Measurements from ENCODE around the gene SMPD1.

DNA sequence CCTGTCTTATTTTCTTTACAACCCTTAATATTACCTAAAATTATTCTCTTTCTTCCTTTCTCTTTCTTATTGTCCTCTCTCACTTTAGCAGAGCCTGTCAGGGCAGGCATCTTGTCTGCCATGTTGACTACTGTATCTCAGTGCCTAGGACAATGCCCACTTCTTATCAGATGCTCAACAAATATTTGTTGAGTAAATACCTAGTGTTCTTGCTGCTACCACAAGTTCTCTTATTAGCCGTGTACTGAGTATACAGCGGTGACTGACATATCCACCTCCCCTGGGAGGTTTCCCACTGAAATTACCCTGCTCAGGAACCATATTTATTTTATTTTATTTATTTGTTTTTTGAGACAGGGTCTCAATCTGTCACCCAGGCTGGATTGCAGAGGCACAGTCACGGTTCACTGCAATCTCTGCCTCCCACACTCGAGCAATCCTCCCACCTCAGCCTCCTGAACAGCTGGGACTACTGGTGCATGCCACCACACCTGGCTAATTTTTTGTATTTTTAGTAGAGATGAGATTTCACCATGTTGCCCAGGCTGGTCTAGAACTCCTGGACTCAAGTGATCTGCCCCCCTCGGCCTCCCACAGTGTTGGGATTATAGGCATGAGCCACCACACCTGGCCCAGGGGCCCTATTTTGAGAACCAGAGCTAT lies 43.9 kb downstream of the SMPD1 start:
- no peak for TF ChIP-seq EZH2phosphoT487 (IDR thresholded peaks at IDR 0.05; ENCODE audit: low read depth)
- TF ChIP-seq, protein P1, sequence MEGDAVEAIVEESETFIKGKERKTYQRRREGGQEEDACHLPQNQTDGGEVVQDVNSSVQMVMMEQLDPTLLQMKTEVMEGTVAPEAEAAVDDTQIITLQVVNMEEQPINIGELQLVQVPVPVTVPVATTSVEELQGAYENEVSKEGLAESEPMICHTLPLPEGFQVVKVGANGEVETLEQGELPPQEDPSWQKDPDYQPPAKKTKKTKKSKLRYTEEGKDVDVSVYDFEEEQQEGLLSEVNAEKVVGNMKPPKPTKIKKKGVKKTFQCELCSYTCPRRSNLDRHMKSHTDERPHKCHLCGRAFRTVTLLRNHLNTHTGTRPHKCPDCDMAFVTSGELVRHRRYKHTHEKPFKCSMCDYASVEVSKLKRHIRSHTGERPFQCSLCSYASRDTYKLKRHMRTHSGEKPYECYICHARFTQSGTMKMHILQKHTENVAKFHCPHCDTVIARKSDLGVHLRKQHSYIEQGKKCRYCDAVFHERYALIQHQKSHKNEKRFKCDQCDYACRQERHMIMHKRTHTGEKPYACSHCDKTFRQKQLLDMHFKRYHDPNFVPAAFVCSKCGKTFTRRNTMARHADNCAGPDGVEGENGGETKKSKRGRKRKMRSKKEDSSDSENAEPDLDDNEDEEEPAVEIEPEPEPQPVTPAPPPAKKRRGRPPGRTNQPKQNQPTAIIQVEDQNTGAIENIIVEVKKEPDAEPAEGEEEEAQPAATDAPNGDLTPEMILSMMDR (IDR thresholded peaks at IDR 0.05; ENCODE audit: low read depth, low read length), result no peak

Data from OCI-LY3 (cell line).